ENCODE measurements around the gene UBE3C.

UBE3C gene

DNA sequence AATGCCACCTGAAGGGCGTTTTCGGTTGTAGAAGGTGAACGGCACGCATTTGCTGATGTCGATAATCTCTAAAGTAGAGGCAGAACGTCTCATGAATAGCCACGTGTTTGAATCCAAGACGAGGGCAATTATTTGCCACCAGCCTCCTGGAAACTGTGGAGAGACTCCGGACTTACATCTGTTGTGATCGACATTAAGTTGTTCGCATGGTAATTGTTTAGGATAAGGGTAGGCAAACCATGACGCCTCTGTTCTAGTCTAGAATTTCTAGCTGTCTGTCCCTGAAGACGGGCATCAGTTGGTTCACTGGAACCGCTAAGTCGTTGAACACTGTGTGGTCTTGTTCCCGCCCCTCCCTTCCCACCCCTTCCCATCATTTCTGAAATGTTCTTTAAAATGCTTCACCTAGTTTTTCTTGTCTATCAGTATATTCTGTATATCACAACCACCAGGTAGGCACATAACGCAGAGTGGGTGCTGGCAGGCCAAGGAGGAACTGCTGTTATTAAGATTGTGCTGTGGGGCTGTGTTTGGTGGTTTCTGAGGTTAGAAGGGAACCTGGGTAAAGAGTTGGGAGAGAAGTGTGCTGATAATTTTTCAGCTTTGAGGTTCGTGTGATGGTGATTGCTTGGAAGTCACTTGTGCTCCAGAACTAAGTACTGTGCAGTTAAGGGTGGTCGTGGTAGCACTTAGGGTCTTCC is 1.2 kb downstream of the UBE3C start:
- H3K79me2 ChIP-seq (ENCODE audit: insufficient read depth, low read depth), result peaks cover 59% of the 10 kb centered on the region
- H3K36me3 ChIP-seq (ENCODE audit: insufficient read depth), result peaks cover 17% of the 10 kb centered on the region; the same call in 1 of the 2 replicates
- no peak overlapping the region for H3K4me3 ChIP-seq (IDR thresholded peaks at IDR 0.05; ENCODE audit: insufficient read depth, low read depth, low read length)
- H3K4me2 ChIP-seq, result peak overlapping the region; percentile 55
- H3K27ac ChIP-seq, result peak overlapping the region; percentile 86
- H3K4me1 ChIP-seq (ENCODE audit: low read depth, poor library complexity, severe bottlenecking), result peaks cover 48% of the 10 kb centered on the region
- peak overlapping the region; percentile 89 for H3K9ac ChIP-seq
- peaks cover 44% of the 10 kb centered on the region for H4K20me1 ChIP-seq (ENCODE audit: insufficient read depth)
- TF ChIP-seq, protein P1, sequence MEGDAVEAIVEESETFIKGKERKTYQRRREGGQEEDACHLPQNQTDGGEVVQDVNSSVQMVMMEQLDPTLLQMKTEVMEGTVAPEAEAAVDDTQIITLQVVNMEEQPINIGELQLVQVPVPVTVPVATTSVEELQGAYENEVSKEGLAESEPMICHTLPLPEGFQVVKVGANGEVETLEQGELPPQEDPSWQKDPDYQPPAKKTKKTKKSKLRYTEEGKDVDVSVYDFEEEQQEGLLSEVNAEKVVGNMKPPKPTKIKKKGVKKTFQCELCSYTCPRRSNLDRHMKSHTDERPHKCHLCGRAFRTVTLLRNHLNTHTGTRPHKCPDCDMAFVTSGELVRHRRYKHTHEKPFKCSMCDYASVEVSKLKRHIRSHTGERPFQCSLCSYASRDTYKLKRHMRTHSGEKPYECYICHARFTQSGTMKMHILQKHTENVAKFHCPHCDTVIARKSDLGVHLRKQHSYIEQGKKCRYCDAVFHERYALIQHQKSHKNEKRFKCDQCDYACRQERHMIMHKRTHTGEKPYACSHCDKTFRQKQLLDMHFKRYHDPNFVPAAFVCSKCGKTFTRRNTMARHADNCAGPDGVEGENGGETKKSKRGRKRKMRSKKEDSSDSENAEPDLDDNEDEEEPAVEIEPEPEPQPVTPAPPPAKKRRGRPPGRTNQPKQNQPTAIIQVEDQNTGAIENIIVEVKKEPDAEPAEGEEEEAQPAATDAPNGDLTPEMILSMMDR (conservative IDR thresholded peaks at IDR 0.05; ENCODE audit: low read depth, low read length), result no peak
- H3K27me3 ChIP-seq (ENCODE audit: insufficient read depth, low read depth), result no peaks in the 10 kb centered on the region
- H2AFZ ChIP-seq (ENCODE audit: low read depth), result no peak overlapping the region

DNA sequence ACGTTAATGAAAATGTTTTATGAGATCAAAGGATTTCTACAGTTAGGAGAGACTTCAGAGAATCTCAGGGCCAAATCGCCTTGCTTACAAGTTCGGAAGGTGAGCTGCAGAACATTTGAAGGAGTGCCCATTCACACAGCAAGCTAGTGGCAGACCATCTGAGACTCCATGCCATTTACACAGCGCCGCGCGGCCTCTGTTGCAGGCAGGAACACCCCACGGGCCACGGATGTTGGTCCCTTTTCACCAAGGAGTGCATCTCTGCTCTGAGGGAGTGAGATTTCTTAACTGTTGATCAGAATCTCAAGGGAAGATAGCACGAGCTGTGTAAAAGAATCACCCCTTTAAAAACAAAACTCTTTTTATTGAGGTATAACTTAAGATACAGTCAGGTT is 1.8 kb downstream of the UBE3C start:
- Histone ChIP-seq H3K27me3 (ENCODE audit: insufficient read depth, low read depth) (no peaks in the 10 kb centered on the region), H4K20me1 (ENCODE audit: insufficient read depth) (peaks cover 49% of the 10 kb centered on the region), H3K4me3 (IDR thresholded peaks at IDR 0.05; ENCODE audit: insufficient read depth, low read depth, low read length) (no peak overlapping the region), H3K4me1 (ENCODE audit: low read depth, poor library complexity, severe bottlenecking) (peaks cover 49% of the 10 kb centered on the region), H3K36me3 (ENCODE audit: insufficient read depth) (peaks cover 17% of the 10 kb centered on the region; the same call in 1 of the 2 replicates), H3K4me2 (peak overlapping the region; percentile 55), H2AFZ (ENCODE audit: low read depth) (no peak overlapping the region), H3K9ac (no peak overlapping the region; the same call in 1 of the 2 replicates), H3K79me2 (ENCODE audit: insufficient read depth, low read depth) (peaks cover 64% of the 10 kb centered on the region), H3K27ac (no peak overlapping the region; the same call in 1 of the 2 replicates)
- TF ChIP-seq, protein P1 (conservative IDR thresholded peaks at IDR 0.05; ENCODE audit: low read depth, low read length), result no peak

DNA sequence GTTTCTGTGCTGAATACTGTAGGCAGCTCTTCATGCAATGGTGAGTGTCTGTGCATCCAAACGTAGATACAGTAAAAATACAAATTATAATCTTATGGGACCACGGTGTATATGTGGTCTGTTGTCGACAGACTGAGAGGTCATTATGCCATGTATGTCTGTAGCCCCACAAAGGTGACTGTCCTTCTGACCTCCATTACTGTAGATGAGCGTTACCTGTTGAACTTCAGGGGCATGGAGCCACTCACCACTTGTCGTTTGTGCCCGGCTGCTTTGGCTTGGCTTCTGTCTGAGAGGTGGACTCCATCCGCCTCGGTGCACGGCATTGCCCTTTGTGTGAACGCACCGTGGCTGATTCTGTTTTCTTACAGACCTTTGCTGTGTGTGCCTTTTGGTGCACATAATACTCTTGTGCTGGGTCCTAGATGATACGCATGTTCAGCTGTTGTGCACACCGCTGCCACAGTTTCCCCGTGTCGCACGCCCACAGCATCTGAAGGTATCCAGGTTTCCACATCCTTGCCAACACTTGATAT is 2.9 kb downstream of the UBE3C start:
- Histone ChIP-seq H4K20me1 (ENCODE audit: insufficient read depth) (peaks cover 56% of the 10 kb centered on the region), H3K9ac (no peak overlapping the region; the same call in 1 of the 2 replicates), H3K27me3 (ENCODE audit: insufficient read depth, low read depth) (no peaks in the 10 kb centered on the region), H3K27ac (no peak overlapping the region), H3K4me1 (ENCODE audit: low read depth, poor library complexity, severe bottlenecking) (peaks cover 55% of the 10 kb centered on the region), H3K4me2 (peak overlapping the region; percentile 55; the same call in 1 of the 2 replicates), H3K79me2 (ENCODE audit: insufficient read depth, low read depth) (peaks cover 75% of the 10 kb centered on the region), H3K36me3 (ENCODE audit: insufficient read depth) (peaks cover 17% of the 10 kb centered on the region; the same call in 1 of the 2 replicates), H2AFZ (ENCODE audit: low read depth) (no peak overlapping the region), H3K4me3 (IDR thresholded peaks at IDR 0.05; ENCODE audit: insufficient read depth, low read depth, low read length) (no peak overlapping the region)
- TF ChIP-seq, protein P1 (conservative IDR thresholded peaks at IDR 0.05; ENCODE audit: low read depth, low read length), result no peak

DNA sequence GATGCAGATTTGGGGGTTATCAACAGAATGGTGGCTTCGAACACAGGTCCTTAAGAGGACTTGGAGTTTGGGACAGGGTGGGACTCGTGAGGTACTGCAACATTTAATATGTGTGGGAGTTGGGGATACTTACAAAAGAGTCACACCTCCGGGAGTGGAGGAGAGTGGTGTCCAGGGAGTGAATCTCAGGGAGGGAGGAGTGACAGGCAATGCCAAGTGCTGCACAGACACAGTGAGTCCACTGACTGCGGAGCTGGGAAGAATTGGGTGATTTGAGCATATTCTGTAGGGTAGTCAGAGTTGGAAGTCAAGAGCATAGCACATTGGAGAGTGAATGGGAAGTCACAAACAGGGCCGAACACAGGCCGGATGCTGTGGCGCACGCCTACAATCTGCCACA is 5.1 kb downstream of the UBE3C start:
- H4K20me1 ChIP-seq (ENCODE audit: insufficient read depth), result peaks cover 76% of the 10 kb centered on the region
- no peaks in the 10 kb centered on the region for H3K27me3 ChIP-seq (ENCODE audit: insufficient read depth, low read depth)
- TF ChIP-seq, protein P1 (conservative IDR thresholded peaks at IDR 0.05; ENCODE audit: low read depth, low read length), result no peak
- H3K9ac ChIP-seq, result no peak overlapping the region
- H3K27ac ChIP-seq, result no peak overlapping the region
- H3K4me3 ChIP-seq (IDR thresholded peaks at IDR 0.05; ENCODE audit: insufficient read depth, low read depth, low read length), result no peak overlapping the region
- no peak overlapping the region for H2AFZ ChIP-seq (ENCODE audit: low read depth)
- no peak overlapping the region for H3K4me2 ChIP-seq
- peaks cover 69% of the 10 kb centered on the region for H3K4me1 ChIP-seq (ENCODE audit: low read depth, poor library complexity, severe bottlenecking)
- peaks cover 17% of the 10 kb centered on the region; the same call in 1 of the 2 replicates for H3K36me3 ChIP-seq (ENCODE audit: insufficient read depth)
- H3K79me2 ChIP-seq (ENCODE audit: insufficient read depth, low read depth), result peaks cover 97% of the 10 kb centered on the region
